Left lung (tissue), 10 donors: Measurements from ENCODE around the gene DTNBP1. TPM values are rescaled to one million over a fixed set of nuclear protein-coding genes. Genes with fewer than 3 reads are reported as not detected.
A peak's percentile ranks its signal among the peaks of the same experiment; 100 is the strongest.

Experiments used
- ATAC-seq: fragments of 200-7000 bp; cut with Tn5 transposase; one replicate; pipeline ENCODE4 v1.9.1; 2020; ENCODE audit warnings: moderate library complexity
- DNase-seq, 4 donors: peaks; one replicate each; pipeline ENCODE4 v3.0.0-alpha.2; 2013 to 2020
- H3K27ac ChIP-seq, 2 donors: fragments of 200-600 bp; sonication (generic) in 1 of 2; one replicate each; pipeline versions ENCODE4 v1.5.0 to v1.8.0; 2020 to 2021
- H3K27me3 ChIP-seq, 2 donors: fragments of 200-600 bp; sonication (generic) in 1 of 2; one replicate each; pipeline versions ENCODE4 v1.5.0 to v1.8.0; 2020 to 2021
- H3K36me3 ChIP-seq, 2 donors: fragments of 200-600 bp; sonication (generic) in 1 of 2; one replicate each; pipeline versions ENCODE4 v1.5.0 to v1.8.0; 2020 to 2021
- H3K4me1 ChIP-seq, 2 donors: fragments of 200-600 bp; one replicate each; pipeline ENCODE4 v1.8.0; 2021
- H3K4me3 ChIP-seq, 2 donors: fragments of 200-600 bp; sonication (generic) in 1 of 2; one replicate each; pipeline versions ENCODE4 v1.5.0 to v1.8.0; 2020 to 2021; ENCODE audit warnings: mild to moderate bottlenecking in 1 of 2
- H3K9me3 ChIP-seq, 2 donors: fragments of 200-600 bp; sonication (generic) in 1 of 2; one replicate each; pipeline versions ENCODE4 v1.5.0 to v1.8.0; 2020 to 2021
- CTCF ChIP-seq, 2 donors: fragments of 200-600 bp; sonication (generic) in 1 of 2; IDR thresholded peaks; one replicate each; pipeline versions ENCODE4 v1.5.0 to v1.8.0; 2021; ENCODE audit warnings: antibody characterized with exemption in 2 of 2
- intact Hi-C, 2 donors: fragments of 100-400 bp; cut with DNase I; formaldehyde crosslinking; loops; one replicate each; pipeline versions ENCODE4 v1.11.2 to v1.14.2; 2022
- polyA plus RNA-seq, 6 donors: library from polyadenylated mRNA; unstranded; fragments of 120-200 nt; gene quantifications; one replicate each; pipeline ENCODE4 v1.2.1, GENCODE V29; 2013; ENCODE audit not compliant: insufficient read length in 6 of 6
- total RNA-seq, 2 donors: library from RNA; stranded (reverse); fragmentation: NEBNext Ultra II Directional; extraction: Animal tissue kit (Norgen Biotek cat#: 25700); gene quantifications; one replicate each; pipeline ENCODE4 v1.2.1, GENCODE V29; 2021
- donor health status: DM: no; HTN: yes; CAD: no.
- donor health status: DM: no; HTN: no; CAD: no.

Gene DTNBP1
- total and polyA plus RNA-seq, 8 donors: 15.3 to 18.5 (median 16.2) TPM

GRCh38 chr6:15675536-15676220 is 12.8 kb upstream of the DTNBP1 start:
- Histone ChIP-seq H3K4me3 (no peak overlapping the region), H3K27me3 (no peaks in the 10 kb centered on the region), H3K4me1 (peaks cover 0 to 9% of the 10 kb centered on the region in 2 donors), H3K36me3 (no peaks in the 10 kb centered on the region), H3K27ac (no peak overlapping the region), H3K9me3 (no peaks in the 10 kb centered on the region)
- DNase-seq (no peak), ATAC-seq (peak; percentile 60)
- intact Hi-C loops: no loop called here
- no peak for TF ChIP-seq CTCF (IDR thresholded peaks at IDR 0.05)

GRCh38 chr6:15674690-15675386 is 12.0 kb upstream of the DTNBP1 start:
- peak; percentile 41 for ATAC-seq
- H3K27ac ChIP-seq: no peak overlapping the region

GRCh38 chr6:15673666-15674065 is 10.8 kb upstream of the DTNBP1 start:
- intact Hi-C loops: no loop called here
- Histone ChIP-seq H3K36me3 (no peaks in the 10 kb centered on the region), H3K27me3 (no peaks in the 10 kb centered on the region), H3K4me1 (peaks cover 0 to 9% of the 10 kb centered on the region in 2 donors), H3K27ac (no peak overlapping the region), H3K4me3 (no peak overlapping the region), H3K9me3 (no peaks in the 10 kb centered on the region)
- no peak for DNase-seq
- no peak for TF ChIP-seq CTCF (IDR thresholded peaks at IDR 0.05)
- no peak for ATAC-seq

More at GRCh38 chr6:15674690-15675386, 12.0 kb upstream of the DTNBP1 start:
- no peak overlapping the region for H3K4me3 ChIP-seq
- no peak for TF ChIP-seq CTCF (IDR thresholded peaks at IDR 0.05)
- H3K4me1 ChIP-seq: peaks cover 0 to 9% of the 10 kb centered on the region in 2 donors
- no peaks in the 10 kb centered on the region for H3K9me3 ChIP-seq
- H3K27me3 ChIP-seq: no peaks in the 10 kb centered on the region
- intact Hi-C loops: no loop called here
- H3K36me3 ChIP-seq: no peaks in the 10 kb centered on the region
- DNase-seq: no peak

GRCh38 chr6:15672818-15673217 is 10.0 kb upstream of the DTNBP1 start:
- Histone ChIP-seq H3K27ac (no peak overlapping the region), H3K4me1 (peaks cover 0 to 9% of the 10 kb centered on the region in 2 donors), H3K4me3 (no peak overlapping the region), H3K27me3 (no peaks in the 10 kb centered on the region), H3K9me3 (no peaks in the 10 kb centered on the region), H3K36me3 (no peaks in the 10 kb centered on the region)
- intact Hi-C loops: no loop called here
- ATAC-seq (no peak), DNase-seq (no peak)
- no peak for TF ChIP-seq CTCF (IDR thresholded peaks at IDR 0.05)

GRCh38 chr6:15672291-15672690 is 9.5 kb upstream of the DTNBP1 start:
- no peak overlapping the region for H3K27ac ChIP-seq
- TF ChIP-seq CTCF (IDR thresholded peaks at IDR 0.05): no peak
- no peak overlapping the region for H3K4me3 ChIP-seq
- no peaks in the 10 kb centered on the region for H3K27me3 ChIP-seq
- DNase-seq (no peak), ATAC-seq (peak; percentile 37)
- H3K9me3 ChIP-seq: no peaks in the 10 kb centered on the region
- no peaks in the 10 kb centered on the region for H3K36me3 ChIP-seq
- H3K4me1 ChIP-seq: peaks cover 0 to 9% of the 10 kb centered on the region in 2 donors
- intact Hi-C loops: no loop called here
